Large intestine (tissue), 12 donors: ENCODE results near the gene HDGFL2. TPM values are rescaled to one million over a fixed set of nuclear protein-coding genes. Genes with fewer than 3 reads are reported as not detected.
A peak's percentile ranks its signal among the peaks of the same experiment; 100 is the strongest.

Source experiments
- DNase-seq, 2 donors: peaks; one replicate each; pipeline versions ENCODE4 v3.0.0 to v3.0.0-alpha.2; 2013
- H3K27ac ChIP-seq: one replicate; pipeline ENCODE4 v1.5.1; 2013; ENCODE audit warnings: low read length
- H3K27me3 ChIP-seq: 2 replicates; pipeline ENCODE4 v1.6.1; 2013; ENCODE audit warnings: low read length; ENCODE audit not compliant: control insufficient read depth, insufficient read depth
- H3K36me3 ChIP-seq: 2 replicates; pipeline ENCODE4 v1.6.1; 2013; ENCODE audit warnings: low read length; ENCODE audit not compliant: control insufficient read depth, insufficient read depth
- H3K4me1 ChIP-seq: one replicate; pipeline ENCODE4 v1.6.1; 2013; ENCODE audit warnings: low read length; ENCODE audit not compliant: control insufficient read depth, insufficient read depth
- H3K4me3 ChIP-seq: one replicate; pipeline ENCODE4 v1.5.1; 2013; ENCODE audit warnings: low read length
- H3K9me3 ChIP-seq: one replicate; pipeline ENCODE4 v1.6.1; 2013; ENCODE audit warnings: mild to moderate bottlenecking, low read depth, low read length, moderate library complexity; ENCODE audit not compliant: control insufficient read depth
- WGBS: methylation state at CpG from one replicate; pipeline ENCODE4 v1.1.5; 2013; ENCODE audit warnings: low lambda C conversion rate; ENCODE audit not compliant: insufficient coverage; 5-methylcytosine and 5-hydroxymethylcytosine counted together
- long read RNA-seq, 11 donors: transcript quantifications; one replicate each; lab custom pipeline, GENCODE V29; 2026
- polyA plus RNA-seq: library from polyadenylated mRNA; unstranded; fragments of 120-200 nt; gene quantifications from one replicate; pipeline ENCODE4 v1.2.1, GENCODE V29; 2013

HDGFL2 gene
- polyA plus RNA-seq, result 45.6 TPM
- long read RNA-seq, donor 1, transcript HDGFL2-208 (16 exons, 2,281 nt), result major isoform, 5 of 7 reads
- long read RNA-seq, donor 1, partial matches to known transcripts, result 0 of 7 reads
- long read RNA-seq, donor 1, other reads (novel, unspliced or antisense), result 0 of 7 reads
- long read RNA-seq, donor 2, transcript HDGFL2-208 (16 exons, 2,281 nt), result major isoform, 9 of 22 reads
- long read RNA-seq, donor 2, partial matches to known transcripts, result 8 of 22 reads
- long read RNA-seq, donor 2, other reads (novel, unspliced or antisense), result 0 of 22 reads
- long read RNA-seq, donor 3, result 0 reads
- long read RNA-seq, donor 4, partial matches to known transcripts, result 0 of 1 reads
- long read RNA-seq, donor 4, other reads (novel, unspliced or antisense), result 0 of 1 reads
- long read RNA-seq, donor 5, partial matches to known transcripts, result 0 of 1 reads
- long read RNA-seq, donor 5, other reads (novel, unspliced or antisense), result 0 of 1 reads
- long read RNA-seq, donor 6, transcript HDGFL2-208 (16 exons, 2,281 nt), result major isoform, 9 of 31 reads
- long read RNA-seq, donor 6, partial matches to known transcripts, result 19 of 31 reads
- long read RNA-seq, donor 6, other reads (novel, unspliced or antisense), result 0 of 31 reads
- long read RNA-seq, donor 7, partial matches to known transcripts, result 0 of 4 reads
- long read RNA-seq, donor 7, other reads (novel, unspliced or antisense), result 0 of 4 reads
- long read RNA-seq, donor 8, partial matches to known transcripts, result 6 of 12 reads
- long read RNA-seq, donor 8, other reads (novel, unspliced or antisense), result 0 of 12 reads
- long read RNA-seq, donor 9, transcript HDGFL2-208 (16 exons, 2,281 nt), result major isoform, 9 of 10 reads
- long read RNA-seq, donor 9, partial matches to known transcripts, result 0 of 10 reads
- long read RNA-seq, donor 9, other reads (novel, unspliced or antisense), result 0 of 10 reads
- long read RNA-seq, donor 10, transcript HDGFL2-208 (16 exons, 2,281 nt), result major isoform, 8 of 15 reads
- long read RNA-seq, donor 10, transcript HDGFL2-210 (16 exons, 2,255 nt), result minor isoform, 7 of 15 reads
- long read RNA-seq, donor 10, partial matches to known transcripts, result 0 of 15 reads
- long read RNA-seq, donor 10, other reads (novel, unspliced or antisense), result 0 of 15 reads
- long read RNA-seq, donor 11, transcript HDGFL2-208 (16 exons, 2,281 nt), result major isoform, 5 of 9 reads
- long read RNA-seq, donor 11, partial matches to known transcripts, result 0 of 9 reads
- long read RNA-seq, donor 11, other reads (novel, unspliced or antisense), result 0 of 9 reads

- DNase-seq, result peak in 1 of 2 donors; percentile 14
- H3K27me3 ChIP-seq, result no peaks in the 10 kb centered on the region
- peak within 1 kb of the TSS; percentile 92 for H3K27ac ChIP-seq
- no peaks in the 10 kb centered on the region for H3K9me3 ChIP-seq
- peaks cover 11% of the 10 kb centered on the region for H3K4me1 ChIP-seq
- peak within 1 kb of the TSS; percentile 70 for H3K4me3 ChIP-seq
- H3K36me3 ChIP-seq, result peaks cover 19% of the 10 kb centered on the region
- no CpG with 5 or more reads among the region's 71 CpGs for WGBS
Measured at GRCh38 chr19:4472174-4472974, at the start of gene HDGFL2. TSS of gene HDGFL2 (plus strand) at chr19:4472297. CDS start at chr19:4472351, 54 bp downstream.

GRCh38 chr19:4423416-4424126 lies 48.5 kb upstream of the HDGFL2 start:
- WGBS, result 100% methylated on average over 1 of the region's 16 CpGs
- H3K27ac ChIP-seq, result no peak overlapping the region
- H3K36me3 ChIP-seq, result peaks cover 30% of the 10 kb centered on the region
- no peak overlapping the region for H3K4me3 ChIP-seq
- no peaks in the 10 kb centered on the region for H3K27me3 ChIP-seq
- no peak for DNase-seq
- H3K4me1 ChIP-seq, result no peaks in the 10 kb centered on the region
- H3K9me3 ChIP-seq, result no peaks in the 10 kb centered on the region

GRCh38 chr19:4425537-4425936 lies 46.6 kb upstream of the HDGFL2 start:
- peaks cover 38% of the 10 kb centered on the region for H3K36me3 ChIP-seq
- 100% methylated on average over 1 of the region's 6 CpGs for WGBS
- H3K4me3 ChIP-seq, result no peak overlapping the region
- H3K27me3 ChIP-seq, result no peaks in the 10 kb centered on the region
- no peak for DNase-seq
- no peaks in the 10 kb centered on the region for H3K4me1 ChIP-seq
- H3K27ac ChIP-seq, result no peak overlapping the region
- H3K9me3 ChIP-seq, result no peaks in the 10 kb centered on the region

GRCh38 chr19:4428326-4428975 lies 43.6 kb upstream of the HDGFL2 start:
- Histone ChIP-seq H3K27me3 (no peaks in the 10 kb centered on the region), H3K36me3 (peaks cover 45% of the 10 kb centered on the region), H3K9me3 (no peaks in the 10 kb centered on the region), H3K4me1 (no peaks in the 10 kb centered on the region), H3K27ac (no peak overlapping the region), H3K4me3 (no peak overlapping the region)
- DNase-seq, result no peak
- WGBS, result no CpG with 5 or more reads among the region's 20 CpGs

- H3K36me3 ChIP-seq, result peaks cover 39% of the 10 kb centered on the region
- WGBS, result no CpG with 5 or more reads among the region's 16 CpGs
Measured at GRCh38 chr19:4429256-4429655, 42.8 kb upstream of the HDGFL2 start.

GRCh38 chr19:4429771-4430171 lies 42.3 kb upstream of the HDGFL2 start:
- H3K36me3 ChIP-seq, result peaks cover 43% of the 10 kb centered on the region
- H3K4me3 ChIP-seq, result no peak overlapping the region
- H3K27me3 ChIP-seq, result no peaks in the 10 kb centered on the region
- DNase-seq, result no peak
- no peaks in the 10 kb centered on the region for H3K9me3 ChIP-seq
- H3K27ac ChIP-seq, result no peak overlapping the region
- H3K4me1 ChIP-seq, result no peaks in the 10 kb centered on the region
- no CpG with 5 or more reads among the region's 12 CpGs for WGBS

More at GRCh38 chr19:4429256-4429655, 42.8 kb upstream of the HDGFL2 start:
- no peaks in the 10 kb centered on the region for H3K4me1 ChIP-seq
- H3K27me3 ChIP-seq, result no peaks in the 10 kb centered on the region
- no peak overlapping the region for H3K4me3 ChIP-seq
- H3K27ac ChIP-seq, result no peak overlapping the region
- H3K9me3 ChIP-seq, result no peaks in the 10 kb centered on the region
- no peak for DNase-seq

GRCh38 chr19:4430760-4431159 lies 41.3 kb upstream of the HDGFL2 start:
- H3K36me3 ChIP-seq, result peaks cover 43% of the 10 kb centered on the region
- H3K9me3 ChIP-seq, result no peaks in the 10 kb centered on the region
- H3K4me3 ChIP-seq, result no peak overlapping the region
- whole genome bisulfite sequencing, result 80% methylated on average over 1 of the region's 12 CpGs
- no peaks in the 10 kb centered on the region for H3K27me3 ChIP-seq
- no peak for DNase-seq
- H3K4me1 ChIP-seq, result no peaks in the 10 kb centered on the region
- no peak overlapping the region for H3K27ac ChIP-seq

- Histone ChIP-seq H3K9me3 (no peaks in the 10 kb centered on the region), H3K4me1 (no peaks in the 10 kb centered on the region), H3K27me3 (no peaks in the 10 kb centered on the region), H3K36me3 (peaks cover 45% of the 10 kb centered on the region), H3K4me3 (no peak overlapping the region), H3K27ac (no peak overlapping the region)
- no peak for DNase-seq
- WGBS, result no CpG with 5 or more reads among the region's 9 CpGs
Measured at GRCh38 chr19:4431296-4431695, 40.8 kb upstream of the HDGFL2 start.
